H9 (cell line): ENCODE data around the gene OR12D1. TPM values are rescaled to one million over a fixed set of nuclear protein-coding genes. Genes with fewer than 3 reads are reported as not detected.
"Not testable (repeated sequence)": the region's sequence is repeated elsewhere in the genome, so short reads cannot be mapped to it uniquely, and the experiment has no call there.

ENCODE experiments used
- DNase-seq: peaks from one replicate; pipeline ENCODE4 v3.0.0-alpha.2; 2017
- H2AFZ ChIP-seq: one replicate; pipeline ENCODE4 v1.6.1; 2013; ENCODE audit warnings: mild to moderate bottlenecking, low read length, control low read depth, moderate library complexity
- H2AK5ac ChIP-seq: 2 replicates; pipeline ENCODE4 v1.6.1; 2013; ENCODE audit warnings: low read length, control low read depth, mixed read lengths; ENCODE audit not compliant: insufficient read length
- H2BK120ac ChIP-seq: one replicate; pipeline ENCODE4 v1.6.1; 2013; ENCODE audit warnings: low read depth, mild to moderate bottlenecking, low read length, control low read depth, inconsistent platforms; ENCODE audit not compliant: poor library complexity, severe bottlenecking
- H2BK12ac ChIP-seq: 2 replicates; pipeline ENCODE4 v1.6.1; 2013; ENCODE audit warnings: low read length, control low read depth, mixed read lengths, low read depth; ENCODE audit not compliant: insufficient read length
- H2BK15ac ChIP-seq: 2 replicates; pipeline ENCODE4 v1.6.1; 2013; ENCODE audit warnings: low read depth, low read length, control low read depth
- H2BK20ac ChIP-seq: one replicate; pipeline ENCODE4 v1.6.1; 2013; ENCODE audit warnings: low read depth, mild to moderate bottlenecking, low read length, control low read depth, inconsistent platforms; ENCODE audit not compliant: poor library complexity, severe bottlenecking
- H2BK5ac ChIP-seq: 2 replicates; pipeline ENCODE4 v1.6.1; 2013; ENCODE audit warnings: low read length, control low read depth, mixed read lengths; ENCODE audit not compliant: insufficient read length
- H3K14ac ChIP-seq: 2 replicates; pipeline ENCODE4 v1.6.1; 2013; ENCODE audit warnings: low read length, control low read depth; ENCODE audit not compliant: insufficient read depth
- H3K18ac ChIP-seq: 2 replicates; pipeline ENCODE4 v1.6.1; 2013; ENCODE audit warnings: low read depth, mild to moderate bottlenecking, mixed read lengths, low read length, control low read depth; ENCODE audit not compliant: insufficient read length
- H3K23ac ChIP-seq: 2 replicates; pipeline ENCODE4 v1.6.1; 2013; ENCODE audit warnings: low read length, control low read depth, mixed read lengths, low read depth; ENCODE audit not compliant: insufficient read length
- H3K23me2 ChIP-seq: 2 replicates; pipeline ENCODE4 v1.6.1; 2013; ENCODE audit warnings: low read depth, mild to moderate bottlenecking, mixed read lengths, low read length, control low read depth; ENCODE audit not compliant: insufficient read length, poor library complexity, severe bottlenecking
- H3K27ac ChIP-seq: 2 replicates; pipeline ENCODE4 v1.5.1; 2013; ENCODE audit warnings: low read length, control low read depth, mixed read lengths, low read depth; ENCODE audit not compliant: insufficient read length
- H3K27me3 ChIP-seq: 2 replicates; pipeline ENCODE4 v1.6.1; 2013; ENCODE audit warnings: low read length, control low read depth, inconsistent platforms; ENCODE audit not compliant: insufficient read depth
- H3K4ac ChIP-seq: 2 replicates; pipeline ENCODE4 v1.6.1; 2013; ENCODE audit warnings: low read depth, mild to moderate bottlenecking, control low read depth, inconsistent platforms, low read length, moderate library complexity
- H3K4me1 ChIP-seq: 2 replicates; pipeline ENCODE4 v1.6.1; 2013; ENCODE audit warnings: low read length, control low read depth, inconsistent platforms; ENCODE audit not compliant: insufficient read depth
- H3K4me2 ChIP-seq: 2 replicates; pipeline ENCODE4 v1.6.1; 2013; ENCODE audit warnings: low read length, control low read depth, mixed read lengths; ENCODE audit not compliant: insufficient read length, insufficient read depth
- H3K56ac ChIP-seq: 2 replicates; pipeline ENCODE4 v1.6.1; 2013; ENCODE audit warnings: low read depth, mild to moderate bottlenecking, mixed read lengths, low read length, control low read depth; ENCODE audit not compliant: insufficient read length
- H3K79me1 ChIP-seq: 2 replicates; pipeline ENCODE4 v1.6.1; 2013; ENCODE audit warnings: low read depth, mild to moderate bottlenecking, moderate library complexity, low read length, control low read depth, inconsistent platforms; ENCODE audit not compliant: insufficient read depth, poor library complexity, severe bottlenecking
- H3K79me2 ChIP-seq: 2 replicates; pipeline ENCODE4 v1.6.1; 2013; ENCODE audit warnings: low read length, control low read depth, inconsistent platforms; ENCODE audit not compliant: insufficient read depth
- H3K9ac ChIP-seq: 2 replicates; pipeline ENCODE4 v1.6.1; 2013; ENCODE audit warnings: low read length, control low read depth, mixed read lengths; ENCODE audit not compliant: insufficient read length; ENCODE audit errors: extremely low read depth
- H3K9me3 ChIP-seq: one replicate; pipeline ENCODE4 v1.6.1; 2013; ENCODE audit warnings: low read depth, low read length, inconsistent platforms; ENCODE audit not compliant: control insufficient read depth
- H3T11ph ChIP-seq: one replicate; pipeline ENCODE4 v1.6.1; 2013; ENCODE audit warnings: mild to moderate bottlenecking, low read length, control low read depth, inconsistent platforms
- H4K20me1 ChIP-seq: one replicate; pipeline ENCODE4 v1.6.1; 2013; ENCODE audit not compliant: control insufficient read depth, insufficient read length, insufficient read depth
- H4K5ac ChIP-seq: 2 replicates; pipeline ENCODE4 v1.6.1; 2013; ENCODE audit warnings: low read depth, mild to moderate bottlenecking, mixed read lengths, low read length, control low read depth; ENCODE audit not compliant: insufficient read length
- H4K8ac ChIP-seq: replicated peaks from 2 replicates; pipeline ENCODE4 v1.6.1; 2013; ENCODE audit warnings: low read length, control low read depth, mixed read lengths, low read depth; ENCODE audit not compliant: insufficient read length
- H4K91ac ChIP-seq: 2 replicates; pipeline ENCODE4 v1.6.1; 2013; ENCODE audit warnings: low read depth, mild to moderate bottlenecking, moderate library complexity, mixed read lengths, low read length, control low read depth; ENCODE audit not compliant: insufficient read length
- H3K27ac Mint-ChIP-seq, 3 experiments: 2 replicates in 2 of 3; 3 replicates in 1 of 3; pipeline ENCODE4 v1.8.0; 2020 to 2021; ENCODE audit warnings: mixed read lengths in 3 of 3, mild to moderate bottlenecking in 1 of 3, moderate library complexity in 1 of 3
- H3K27me3 Mint-ChIP-seq: 2 replicates; pipeline ENCODE4 v1.8.0; 2021; ENCODE audit warnings: low read depth, mild to moderate bottlenecking, moderate library complexity, mixed read lengths
- H3K36me3 Mint-ChIP-seq, 3 experiments: 2 replicates in 2 of 3; 3 replicates in 1 of 3; pipeline ENCODE4 v1.8.0; 2020 to 2021; ENCODE audit warnings: low read depth in 3 of 3, mixed read lengths in 3 of 3; ENCODE audit not compliant: insufficient read depth in 1 of 3
- H3K4me1 Mint-ChIP-seq, 2 experiments: 2 replicates each; pipeline ENCODE4 v1.8.0; 2020; ENCODE audit warnings: mixed read lengths in 2 of 2
- H3K4me3 Mint-ChIP-seq, 2 experiments: 2 replicates in 1 of 2; 3 replicates in 1 of 2; pipeline ENCODE4 v1.8.0; 2020 to 2021; ENCODE audit warnings: mild to moderate bottlenecking in 2 of 2, mixed read lengths in 2 of 2, moderate library complexity in 1 of 2
- H3K9me3 Mint-ChIP-seq, 2 experiments: 2 replicates in 1 of 2; 3 replicates in 1 of 2; pipeline ENCODE4 v1.8.0; 2020; ENCODE audit warnings: mild to moderate bottlenecking in 2 of 2, mixed read lengths in 2 of 2, moderate library complexity in 1 of 2
- WGBS: extraction: QIAGEN DNeasy Blood & Tissue Kit; methylation state at CpG from one replicate; pipeline ENCODE4 v1.1.7; 2013; ENCODE audit warnings: missing lambda C conversion rate, low lambda C conversion rate, mixed read lengths; ENCODE audit not compliant: insufficient read length; ENCODE audit errors: extremely low coverage; 5-methylcytosine and 5-hydroxymethylcytosine counted together
- total RNA-seq: library from RNA; stranded (reverse); gene quantifications from 2 replicates; pipeline ENCODE4 v1.2.1, GENCODE V29; 2021
- TF ChIP-seq, protein P1 (sequence below): fragments of 200-600 bp; sonication (generic); conservative IDR thresholded peaks from 3 replicates; pipeline ENCODE4 v1.8.0; 2021; ENCODE audit warnings: antibody characterized with exemption, mild to moderate bottlenecking

The OR12D1 gene
- total RNA-seq, 1 experiment from 2014 or later = not detected

- Histone ChIP-seq H2AK5ac (no peak overlapping the region), H3K9me3 (no peaks in the 10 kb centered on the region), H3K79me1 (no peaks in the 10 kb centered on the region), H3K23ac (no peak overlapping the region), H2AFZ (no peak overlapping the region), H3K18ac (no peak overlapping the region), H3K79me2 (no peaks in the 10 kb centered on the region), H3K23me2 (no peaks in the 10 kb centered on the region), H3K14ac (no peak overlapping the region), H2BK20ac (no peak overlapping the region), H3K4me2 (no peak overlapping the region), H3T11ph (no peak overlapping the region), H3K27ac (no peak overlapping the region), H3K27me3 (no peaks in the 10 kb centered on the region), H2BK120ac (no peak overlapping the region), H2BK5ac (no peak overlapping the region), H2BK12ac (no peak overlapping the region), H3K4me1 (peaks cover 6% of the 10 kb centered on the region; the same call in 1 of the 2 replicates), H4K8ac (no peak overlapping the region), H2BK15ac (no peak overlapping the region), H4K20me1 (no peaks in the 10 kb centered on the region), H3K4ac (no peak overlapping the region), H4K5ac (no peak overlapping the region), H3K56ac (no peak overlapping the region), H4K91ac (no peak overlapping the region), H3K9ac (no peak overlapping the region)
- TF ChIP-seq, protein P1, sequence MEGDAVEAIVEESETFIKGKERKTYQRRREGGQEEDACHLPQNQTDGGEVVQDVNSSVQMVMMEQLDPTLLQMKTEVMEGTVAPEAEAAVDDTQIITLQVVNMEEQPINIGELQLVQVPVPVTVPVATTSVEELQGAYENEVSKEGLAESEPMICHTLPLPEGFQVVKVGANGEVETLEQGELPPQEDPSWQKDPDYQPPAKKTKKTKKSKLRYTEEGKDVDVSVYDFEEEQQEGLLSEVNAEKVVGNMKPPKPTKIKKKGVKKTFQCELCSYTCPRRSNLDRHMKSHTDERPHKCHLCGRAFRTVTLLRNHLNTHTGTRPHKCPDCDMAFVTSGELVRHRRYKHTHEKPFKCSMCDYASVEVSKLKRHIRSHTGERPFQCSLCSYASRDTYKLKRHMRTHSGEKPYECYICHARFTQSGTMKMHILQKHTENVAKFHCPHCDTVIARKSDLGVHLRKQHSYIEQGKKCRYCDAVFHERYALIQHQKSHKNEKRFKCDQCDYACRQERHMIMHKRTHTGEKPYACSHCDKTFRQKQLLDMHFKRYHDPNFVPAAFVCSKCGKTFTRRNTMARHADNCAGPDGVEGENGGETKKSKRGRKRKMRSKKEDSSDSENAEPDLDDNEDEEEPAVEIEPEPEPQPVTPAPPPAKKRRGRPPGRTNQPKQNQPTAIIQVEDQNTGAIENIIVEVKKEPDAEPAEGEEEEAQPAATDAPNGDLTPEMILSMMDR = no peak
- WGBS = no CpG with 5 or more reads among the region's 1 CpG
- H3K36me3 Mint-ChIP-seq = peaks cover 0 to 9% (median 6%) of the 10 kb centered on the region in 3 experiments; a peak in 3 of 7 replicates
- DNase-seq = no peak
- no peak overlapping the region for H3K4me3 Mint-ChIP-seq
- peaks cover 17 to 20% of the 10 kb centered on the region in 2 experiments for H3K4me1 Mint-ChIP-seq
- H3K27me3 Mint-ChIP-seq = peaks cover 5% of the 10 kb centered on the region
- H3K27ac Mint-ChIP-seq = no peak overlapping the region
- peaks cover 7 to 11% of the 10 kb centered on the region in 2 experiments; a peak in 4 of 5 replicates for H3K9me3 Mint-ChIP-seq
These were observed 28.0 kb downstream of the OR12D1 start for GRCh38 chr6:29442719-29443118.

DNA sequence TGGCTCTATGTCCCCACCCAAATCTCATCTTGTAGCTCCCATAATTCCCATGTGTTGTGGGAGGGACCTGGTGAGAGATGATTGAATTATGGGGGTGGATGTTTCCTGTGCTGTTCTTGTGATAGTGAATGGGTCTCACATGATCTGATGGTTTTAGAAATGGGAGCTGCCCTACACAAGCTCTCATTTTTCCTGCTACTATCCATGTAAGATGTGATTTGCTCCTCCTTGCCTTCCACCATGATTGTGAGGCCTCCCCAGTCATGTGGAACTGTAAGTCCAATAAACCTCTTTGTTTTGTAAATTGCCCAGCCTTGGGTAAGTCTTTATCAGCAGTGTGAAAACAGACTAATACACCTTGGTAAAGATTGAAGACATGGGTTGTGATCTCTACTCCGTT, 29.3 kb downstream of the OR12D1 start:
- not testable (repeated sequence) for H3K27ac ChIP-seq, H4K8ac ChIP-seq, H2BK15ac ChIP-seq, H3K27me3 Mint-ChIP-seq, H3K23me2 ChIP-seq, H3K4me1 ChIP-seq, H3K18ac ChIP-seq, H4K5ac ChIP-seq, H3K79me2 ChIP-seq, H3K4me3 Mint-ChIP-seq, H2BK12ac ChIP-seq, H2BK5ac ChIP-seq, H3K27me3 ChIP-seq, DNase-seq, H3K56ac ChIP-seq, H3K14ac ChIP-seq, H2BK120ac ChIP-seq, H2AK5ac ChIP-seq, H3K9ac ChIP-seq, H3K23ac ChIP-seq, H3K79me1 ChIP-seq, H3K4me2 ChIP-seq, H4K20me1 ChIP-seq, H2AFZ ChIP-seq, H3K4ac ChIP-seq, H3K9me3 ChIP-seq, H3T11ph ChIP-seq, H3K27ac Mint-ChIP-seq, H4K91ac ChIP-seq, H2BK20ac ChIP-seq
- Mint-ChIP-seq H3K4me1 (peaks cover 17 to 20% of the 10 kb centered on the region in 2 experiments), H3K9me3 (peaks cover 13 to 15% of the 10 kb centered on the region in 2 experiments; a peak in 4 of 5 replicates), H3K36me3 (peaks cover 0 to 17% (median 6%) of the 10 kb centered on the region in 3 experiments; a peak in 3 of 7 replicates)
- no CpG with 5 or more reads among the region's 1 CpG for WGBS
